H1 (cell line): Measurements from ENCODE around the gene MKLN1. TPM values are rescaled to one million over a fixed set of nuclear protein-coding genes. Genes with fewer than 3 reads are reported as not detected.

Source experiments
- CHD7 ChIP-seq: fragments of 300-600 bp; sonication (generic); IDR thresholded peaks from 2 replicates; pipeline ENCODE4 v1.7.1; 2012; ENCODE audit warnings: low read length, moderate library complexity, mild to moderate bottlenecking, inconsistent platforms; ENCODE audit not compliant: insufficient replicate concordance
- polyA plus RNA-seq, 7 experiments: library from polyadenylated mRNA; depleted of rRNA in 3 of 7; stranded (reverse) in 5 of 7; unstranded in 2 of 7; fragments of >200 nt in 5 of 7; fragments of 200-250 nt in 2 of 7; gene quantifications; 1 replicate in 5 of 7; 2 replicates in 1 of 7; 4 replicates in 1 of 7; pipeline versions ENCODE4 v1.2.1 to v1.2.3, GENCODE V29; 2011 to 2013; ENCODE audit warnings: missing spikeins in 2 of 7, mixed read lengths in 2 of 7
- total RNA-seq: library from RNA; stranded (reverse); fragmentation: NEBNext Ultra II Directional; extraction: Animal tissue kit (Norgen Biotek cat#: 25700); gene quantifications from 2 replicates; pipeline ENCODE4 v1.2.1, GENCODE V29; 2021

Gene MKLN1
- total and polyA plus RNA-seq, 2 of the 8 experiments (the other 6 are each of a cell fraction or from before 2014, with no cell fraction given): 22.3 to 50.9 TPM

- peak; percentile 44 for TF ChIP-seq CHD7
- TF ChIP-seq, all 59 proteins: peak for 1
These were observed 37.2 kb downstream of the MKLN1 start (continued) for GRCh38 chr7:131364767-131365344.
